Islet of Langerhans (tissue), 1 donor: ENCODE data around the gene SYT5.

Experiments
- FAIRE-seq: peaks from one replicate; lab custom pipeline; 2011; peaks lifted over from hg19 to GRCh38; lab: Jason Lieb, UNC

Gene SYT5

DNA sequence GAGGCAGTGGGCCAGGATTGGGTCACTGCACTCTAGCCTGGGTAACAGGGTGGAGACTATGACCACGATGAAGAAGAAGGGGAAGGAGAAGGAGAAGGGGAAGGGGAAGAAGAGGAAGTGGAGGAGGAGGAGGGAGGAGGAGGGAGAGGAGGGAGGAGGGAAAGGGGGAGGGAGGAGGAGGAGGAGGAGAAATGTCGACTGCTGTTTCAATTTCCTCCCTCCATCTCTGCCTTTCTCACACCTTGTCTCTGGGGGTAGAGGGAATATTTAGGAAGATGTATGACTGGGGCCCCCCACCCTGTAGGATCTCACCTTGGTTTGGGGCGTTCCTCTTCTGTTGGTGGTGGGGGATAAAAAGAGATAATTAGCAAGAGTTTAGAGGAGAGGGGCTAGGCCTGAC is 34.9 kb downstream of the SYT5 start:
- no peak for FAIRE-seq

- FAIRE-seq: no peak
Measured at GRCh38 chr19:55141696-55142095, 38.4 kb downstream of the SYT5 start.

- FAIRE-seq: no peak
Measured at GRCh38 chr19:55137915-55138314, 42.2 kb downstream of the SYT5 start.

GRCh38 chr19:55136399-55137102 is 43.5 kb downstream of the SYT5 start:
- FAIRE-seq: no peak

GRCh38 chr19:55134736-55135135 is 45.4 kb downstream of the SYT5 start:
- no peak for FAIRE-seq

DNA sequence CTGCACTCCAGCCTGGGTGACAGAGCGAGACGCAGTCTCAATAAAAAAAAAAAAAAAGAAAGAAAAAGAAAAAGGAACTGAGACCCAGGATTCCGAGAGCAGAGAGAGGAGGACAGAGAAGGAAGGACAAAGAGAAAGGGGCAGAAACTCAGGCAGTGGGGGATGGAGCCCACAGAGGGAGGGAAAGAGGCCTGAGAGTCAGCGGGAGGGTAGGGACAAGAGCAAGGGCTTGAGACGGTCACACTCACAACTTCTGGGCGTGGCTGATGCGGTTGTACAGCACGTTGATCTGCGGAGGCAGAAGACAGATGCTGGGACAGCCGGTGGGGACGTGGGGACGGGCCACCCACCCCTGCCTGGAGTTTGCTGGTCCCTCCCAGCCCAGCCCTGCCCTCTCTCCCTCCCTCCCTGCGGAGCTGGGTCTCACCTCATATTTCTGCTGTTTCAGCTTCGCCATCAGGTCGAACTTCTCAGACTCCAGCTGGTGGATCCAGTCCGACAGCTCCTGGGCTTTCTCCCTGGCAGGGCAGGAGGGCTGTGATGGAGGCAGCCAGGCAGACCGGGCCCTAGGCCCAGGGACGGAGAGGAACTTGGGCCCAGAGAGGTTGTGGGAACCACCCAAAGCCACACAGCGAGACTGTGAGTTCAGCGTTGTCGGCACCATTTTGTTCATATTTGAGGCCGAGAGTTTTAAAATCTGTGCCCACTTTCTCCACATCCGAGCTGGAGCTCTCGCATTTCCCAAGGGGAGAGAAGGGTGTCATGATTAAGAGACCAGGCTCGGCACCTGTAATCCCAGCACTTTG is 46.2 kb downstream of the SYT5 start:
- no peak for FAIRE-seq

DNA sequence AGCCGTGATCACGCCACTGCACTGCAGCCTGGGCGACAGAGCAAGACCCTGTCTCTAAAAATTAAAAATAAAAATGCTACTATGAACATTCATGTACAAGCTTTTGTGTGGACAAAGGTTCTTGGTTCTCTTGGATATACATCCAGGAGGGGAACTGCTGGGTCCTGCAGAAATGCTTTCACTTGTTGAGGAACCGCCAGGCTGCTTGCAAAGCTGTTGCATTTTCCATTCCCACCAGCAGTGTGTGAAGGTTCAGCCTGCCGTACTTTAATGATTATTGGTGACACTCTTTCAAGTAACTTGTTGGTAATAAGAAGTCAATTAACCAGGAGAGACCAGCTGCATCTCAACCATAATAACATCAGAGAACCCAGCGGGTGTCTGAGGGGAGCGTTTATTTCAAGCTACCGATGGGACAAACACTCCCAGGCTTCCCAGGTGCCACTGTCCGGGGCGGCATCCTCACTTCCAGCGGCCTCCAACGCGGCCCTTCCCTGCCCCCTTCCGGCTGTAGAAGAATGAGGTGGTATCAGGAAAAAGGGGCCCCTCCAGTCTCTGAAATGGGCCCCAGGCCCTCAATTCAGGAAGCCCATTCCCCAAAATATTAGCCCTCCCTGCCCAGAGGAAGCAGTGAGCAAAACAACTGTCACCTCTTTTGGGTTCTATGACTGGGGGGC is 47.5 kb downstream of the SYT5 start:
- FAIRE-seq: no peak

- FAIRE-seq: no peak
Measured at GRCh38 chr19:55131421-55131820, 48.7 kb downstream of the SYT5 start.
